Measurements from ENCODE around the gene OSBPL1A. TPM values are rescaled to one million over a fixed set of nuclear protein-coding genes. Genes with fewer than 3 reads are reported as not detected.
A peak's percentile ranks its signal among the peaks of the same experiment; 100 is the strongest.

The OSBPL1A gene
- total RNA-seq, 2 experiments from 2014 or later: 2.9 to 3.4 TPM

DNA sequence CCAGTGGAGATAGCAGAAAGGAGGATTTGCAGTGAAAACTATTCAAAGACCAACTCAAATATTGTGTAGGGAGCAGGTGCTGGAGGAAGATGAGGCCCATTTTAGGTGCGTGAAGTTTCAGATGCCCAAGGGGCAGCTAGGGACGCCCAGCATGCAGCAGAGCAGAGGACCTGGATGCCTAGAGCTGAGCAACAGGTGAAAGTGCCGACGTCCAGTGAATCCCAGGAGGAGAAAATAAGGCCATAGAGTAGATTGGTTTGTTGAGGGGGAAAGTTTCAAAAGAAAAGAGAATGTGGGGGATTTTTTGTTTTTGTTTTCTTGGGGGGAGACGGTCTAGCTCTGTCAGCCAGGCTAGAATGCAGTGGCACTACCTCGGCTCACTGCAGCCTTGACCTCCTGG is 53.1 kb downstream of the OSBPL1A start:
- DNase-seq (no peak), ATAC-seq (no peak)
- H3K4me1 Mint-ChIP-seq: no peaks in the 10 kb centered on the region
- intact Hi-C loops (cut with DNase I, micrococcal nuclease): no loop called here
- no peaks in the 10 kb centered on the region for H3K27me3 Mint-ChIP-seq
- ChIA-PET CTCF (interaction anchor here (0.9 to 1.0 kb wide), 2 partner anchors 147 to 169 kb away, joined by 3 read pairs; no protein-coding TSS in a partner anchor), POLR2A (no interaction called here)
- no peaks in the 10 kb centered on the region for H3K36me3 Mint-ChIP-seq (ENCODE audit: low read depth)
- no peak overlapping the region for H3K4me3 Mint-ChIP-seq
- no peaks in the 10 kb centered on the region for H3K9me3 Mint-ChIP-seq (ENCODE audit: low read depth)
- H3K27ac Mint-ChIP-seq: no peak overlapping the region

DNA sequence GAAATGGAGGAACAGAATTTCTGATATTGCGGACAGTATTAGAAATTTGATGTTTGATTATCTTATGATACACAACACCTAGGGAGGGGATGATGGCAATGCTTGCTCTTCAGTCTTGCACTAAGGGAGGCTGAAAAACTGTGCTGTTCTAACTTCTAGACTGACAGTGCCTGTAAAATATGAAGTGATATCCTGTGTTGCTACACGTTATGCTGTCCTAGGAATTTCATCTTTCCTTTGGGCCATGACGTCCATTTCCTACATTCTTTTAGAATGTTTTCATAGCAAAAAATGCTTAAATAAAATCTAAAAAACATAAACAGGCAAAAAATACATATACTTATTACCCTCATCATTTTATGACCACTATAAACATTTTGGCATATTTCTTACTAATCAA is 55.3 kb downstream of the OSBPL1A start:
- Mint-ChIP-seq H3K27ac (no peak overlapping the region), H3K27me3 (no peaks in the 10 kb centered on the region), H3K9me3 (ENCODE audit: low read depth) (no peaks in the 10 kb centered on the region), H3K36me3 (ENCODE audit: low read depth) (no peaks in the 10 kb centered on the region), H3K4me1 (no peaks in the 10 kb centered on the region), H3K4me3 (no peak overlapping the region)
- CTCF ChIA-PET: no interaction called here
- no peak for ATAC-seq
- DNase-seq: no peak
- intact Hi-C loops (cut with DNase I, micrococcal nuclease): no loop called here
- POLR2A ChIA-PET: no interaction called here

DNA sequence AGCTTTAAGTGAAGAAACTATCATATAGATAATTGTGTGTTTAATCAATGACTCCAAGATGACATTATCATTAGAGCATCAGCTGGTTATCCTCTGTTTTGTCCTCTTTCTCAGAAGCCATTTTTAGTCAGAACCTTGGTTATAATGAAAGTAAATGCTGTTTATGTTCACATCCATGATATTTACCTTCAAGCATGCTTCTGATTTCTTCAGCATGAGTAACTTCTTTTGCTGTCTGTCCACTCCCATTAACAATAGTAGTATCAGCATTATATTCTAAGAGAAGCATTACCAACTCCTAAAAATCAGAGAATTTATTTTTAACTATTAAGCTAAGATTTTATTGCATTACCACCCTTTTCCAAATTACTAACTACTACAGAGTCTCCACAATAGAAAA is 56.3 kb downstream of the OSBPL1A start:
- Mint-ChIP-seq H3K4me3 (no peak overlapping the region), H3K27me3 (no peaks in the 10 kb centered on the region), H3K36me3 (ENCODE audit: low read depth) (no peaks in the 10 kb centered on the region), H3K4me1 (no peaks in the 10 kb centered on the region), H3K9me3 (ENCODE audit: low read depth) (no peaks in the 10 kb centered on the region), H3K27ac (no peak overlapping the region)
- DNase-seq: no peak
- CTCF ChIA-PET: no interaction called here
- POLR2A ChIA-PET: no interaction called here
- intact Hi-C loops (cut with DNase I, micrococcal nuclease): no loop called here
- no peak for ATAC-seq

DNA sequence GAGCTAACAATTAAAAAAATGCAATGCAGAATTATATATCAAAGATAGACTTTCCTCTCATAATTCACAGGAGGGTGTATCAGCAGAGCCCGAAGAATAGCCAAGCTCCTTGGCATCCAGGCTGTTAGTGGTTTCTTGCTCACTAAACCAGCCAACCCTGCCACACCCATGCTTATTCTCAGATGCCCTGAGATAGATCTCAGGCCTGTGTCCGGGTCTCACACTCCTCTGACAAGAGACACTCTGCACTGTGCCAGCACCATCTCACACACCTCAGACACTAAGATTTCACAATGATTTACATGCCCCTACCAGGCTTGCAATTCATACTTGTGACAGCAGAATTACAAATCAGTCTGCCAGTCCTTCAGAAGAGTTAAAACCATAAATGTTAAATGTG is 64.5 kb downstream of the OSBPL1A start:
- ATAC-seq: no peak
- CTCF ChIA-PET: interaction anchor here (0.6 to 1.2 kb wide), 4 partner anchors 58 to 1011 kb away, joined by 3 read pairs; no protein-coding TSS in a partner anchor
- intact Hi-C loops (cut with DNase I, micrococcal nuclease): no loop called here

DNA sequence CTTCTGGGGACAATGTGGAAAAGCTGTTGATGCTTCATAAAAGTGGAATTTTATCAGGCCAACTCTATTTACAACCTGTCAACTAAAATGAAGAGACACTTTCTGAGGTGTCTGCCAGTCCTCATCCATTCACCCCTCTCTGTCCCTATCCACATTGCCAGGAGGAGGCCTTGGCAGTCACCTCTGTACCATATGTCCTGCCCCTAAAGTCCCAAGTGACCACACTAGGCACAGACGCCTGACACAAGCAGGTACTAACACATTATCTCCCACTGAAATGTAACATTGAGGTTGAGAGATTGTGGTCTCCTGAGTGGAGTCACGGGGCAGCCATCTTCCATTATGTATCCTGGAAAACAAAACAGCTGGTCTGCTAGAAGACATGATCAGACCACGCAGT is 71.4 kb downstream of the OSBPL1A start:
- ChIA-PET CTCF (no interaction called here), POLR2A (interaction anchor here (0.7 kb wide), 1 partner anchor 262 kb away, joined by 7 read pairs; no protein-coding TSS in a partner anchor)
- H3K4me1 Mint-ChIP-seq: no peaks in the 10 kb centered on the region
- H3K36me3 Mint-ChIP-seq (ENCODE audit: low read depth): no peaks in the 10 kb centered on the region
- DNase-seq (no peak), ATAC-seq (no peak)
- no peaks in the 10 kb centered on the region for H3K27me3 Mint-ChIP-seq
- H3K9me3 Mint-ChIP-seq (ENCODE audit: low read depth): no peaks in the 10 kb centered on the region
- no peak overlapping the region for H3K4me3 Mint-ChIP-seq
- no peak overlapping the region for H3K27ac Mint-ChIP-seq
- intact Hi-C loops (cut with DNase I, micrococcal nuclease): no loop called here

More for the DNA sequence above, 64.5 kb downstream of the OSBPL1A start:
- H3K36me3 Mint-ChIP-seq (ENCODE audit: low read depth): no peaks in the 10 kb centered on the region
- no peaks in the 10 kb centered on the region for H3K4me1 Mint-ChIP-seq
- no peak for DNase-seq
- H3K9me3 Mint-ChIP-seq (ENCODE audit: low read depth): no peaks in the 10 kb centered on the region
- H3K27me3 Mint-ChIP-seq: no peaks in the 10 kb centered on the region
- H3K4me3 Mint-ChIP-seq: no peak overlapping the region
- H3K27ac Mint-ChIP-seq: no peak overlapping the region
- POLR2A ChIA-PET: no interaction called here

DNA sequence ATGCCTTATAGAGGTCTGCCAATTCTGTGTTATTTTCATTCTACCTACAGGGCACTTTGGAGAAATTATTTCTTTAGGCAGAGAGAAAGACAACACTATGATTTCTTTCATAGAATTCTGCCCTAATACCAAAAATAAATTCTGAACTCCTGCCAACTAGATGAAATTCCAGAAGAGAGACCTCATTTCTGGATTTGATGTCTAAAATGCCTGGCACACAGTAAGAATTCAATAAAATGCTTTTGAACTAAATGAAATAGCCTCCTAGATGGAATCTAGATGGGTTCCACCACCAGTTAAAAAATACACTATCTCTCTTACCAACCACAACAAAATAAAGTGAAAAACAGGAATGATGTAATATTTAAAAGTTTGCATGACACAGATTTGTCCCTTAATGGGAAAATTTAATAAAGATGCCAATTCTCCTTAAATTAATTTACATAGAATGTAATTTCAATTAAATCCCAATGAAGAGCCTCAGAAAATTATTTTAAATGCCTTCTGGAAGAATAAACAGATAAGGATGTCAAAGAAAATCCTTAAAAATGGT is 75.0 kb downstream of the OSBPL1A start:
- Mint-ChIP-seq H3K4me3 (no peak overlapping the region), H3K4me1 (peaks cover 3% of the 10 kb centered on the region), H3K27me3 (no peaks in the 10 kb centered on the region), H3K27ac (no peak overlapping the region), H3K36me3 (ENCODE audit: low read depth) (no peaks in the 10 kb centered on the region), H3K9me3 (ENCODE audit: low read depth) (no peaks in the 10 kb centered on the region)
- no peak for DNase-seq
- no peak for ATAC-seq
- ChIA-PET CTCF (no interaction called here), POLR2A (no interaction called here)
- intact Hi-C loops (cut with DNase I, micrococcal nuclease): no loop called here

DNA sequence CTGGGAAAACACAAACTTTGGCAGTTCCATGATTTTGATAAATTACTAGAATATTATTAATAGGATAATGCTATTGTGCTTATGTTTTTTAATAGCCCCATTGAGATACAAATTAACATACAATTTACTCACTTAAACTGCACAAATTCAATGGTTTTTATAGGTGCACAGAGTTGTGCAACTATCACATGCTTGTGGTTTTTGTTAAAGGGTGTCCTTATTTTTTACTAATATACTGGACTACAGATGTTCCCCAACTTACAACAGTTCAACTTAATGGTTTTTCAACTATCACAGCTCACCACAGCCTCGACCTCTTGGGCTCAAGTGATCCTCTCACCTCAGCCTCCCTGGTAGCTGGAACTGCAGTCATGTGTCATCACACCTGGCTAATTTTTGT is 76.6 kb downstream of the OSBPL1A start:
- ATAC-seq (no peak), DNase-seq (no peak)
- no peak overlapping the region for H3K4me3 Mint-ChIP-seq
- no peaks in the 10 kb centered on the region for H3K9me3 Mint-ChIP-seq (ENCODE audit: low read depth)
- no peaks in the 10 kb centered on the region for H3K36me3 Mint-ChIP-seq (ENCODE audit: low read depth)
- intact Hi-C loops (cut with DNase I, micrococcal nuclease): no loop called here
- CTCF ChIA-PET: no interaction called here
- POLR2A ChIA-PET: no interaction called here
- H3K4me1 Mint-ChIP-seq: peaks cover 8% of the 10 kb centered on the region
- H3K27me3 Mint-ChIP-seq: no peaks in the 10 kb centered on the region
- no peak overlapping the region for H3K27ac Mint-ChIP-seq

DNA sequence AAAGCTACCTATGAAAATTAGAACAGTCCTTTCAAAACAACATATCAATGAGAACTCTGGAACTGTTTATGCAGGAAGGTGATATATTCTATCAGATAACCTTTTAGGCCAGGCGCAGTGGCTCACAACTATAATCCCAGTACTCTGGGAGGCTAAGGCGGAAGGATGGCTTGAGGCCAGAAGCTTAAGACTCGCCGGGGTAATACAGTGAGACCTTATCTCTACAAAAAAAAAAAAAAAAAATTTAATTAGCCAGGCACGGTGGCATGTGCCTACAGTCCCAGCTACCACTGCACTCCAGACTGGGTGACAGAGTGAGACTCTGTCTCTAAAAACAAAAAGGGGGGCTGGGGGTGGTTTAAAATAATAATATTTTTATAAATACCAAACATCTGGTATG is 77.9 kb downstream of the OSBPL1A start:
- Mint-ChIP-seq H3K27me3 (no peaks in the 10 kb centered on the region), H3K9me3 (ENCODE audit: low read depth) (no peaks in the 10 kb centered on the region), H3K4me3 (no peak overlapping the region), H3K27ac (no peak overlapping the region), H3K4me1 (peaks cover 8% of the 10 kb centered on the region), H3K36me3 (ENCODE audit: low read depth) (no peaks in the 10 kb centered on the region)
- DNase-seq (no peak), ATAC-seq (no peak)
- ChIA-PET POLR2A (no interaction called here), CTCF (interaction anchor here (0.8 to 0.9 kb wide), 2 partner anchors 14 to 143 kb away, joined by 3 to 4 read pairs; no protein-coding TSS in a partner anchor)
- intact Hi-C loops (cut with DNase I, micrococcal nuclease): no loop called here

DNA sequence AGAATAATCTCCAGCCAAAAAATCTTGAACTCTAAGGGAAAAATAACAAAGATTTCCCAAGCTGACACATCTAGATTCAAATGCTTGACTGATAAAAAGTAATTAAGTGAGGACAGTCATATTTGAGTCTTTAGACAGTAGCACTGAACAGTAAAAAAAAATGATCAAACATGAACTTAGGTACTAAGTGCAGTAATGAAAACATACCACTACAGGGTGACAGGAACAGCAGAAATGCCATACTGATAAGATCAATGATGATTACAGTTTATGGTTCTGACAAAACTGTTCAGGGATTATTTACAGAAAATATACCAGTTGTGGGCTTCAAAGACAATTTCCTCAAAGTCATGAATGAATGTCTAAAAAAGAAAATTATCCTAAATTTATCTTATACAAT is 80.3 kb downstream of the OSBPL1A start:
- H3K9me3 Mint-ChIP-seq (ENCODE audit: low read depth): no peaks in the 10 kb centered on the region
- intact Hi-C loops (cut with DNase I, micrococcal nuclease): no loop called here
- CTCF ChIA-PET: no interaction called here

DNA sequence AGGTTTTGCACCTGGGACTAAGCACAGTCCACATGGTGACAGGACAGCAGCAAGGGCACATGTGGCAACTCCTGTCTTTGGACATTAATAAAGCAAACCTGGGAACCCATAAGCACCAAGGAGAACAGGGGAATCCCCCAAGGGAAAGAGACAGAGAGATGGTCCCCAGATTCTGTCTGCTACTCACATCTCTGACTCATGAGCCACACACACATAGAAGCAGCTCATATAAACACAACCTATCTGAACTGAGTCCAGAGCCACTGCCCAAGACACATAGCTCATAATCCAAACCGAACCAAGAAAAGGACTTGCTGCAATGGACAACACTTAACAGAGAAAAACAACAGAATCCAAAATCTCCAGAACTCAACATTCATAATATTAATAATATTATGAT is 82.5 kb downstream of the OSBPL1A start:
- DNase-seq: no peak
- no peak overlapping the region for H3K27ac Mint-ChIP-seq
- no peak overlapping the region for H3K4me3 Mint-ChIP-seq
- peak; percentile 78 for ATAC-seq
- H3K27me3 Mint-ChIP-seq: no peaks in the 10 kb centered on the region
- intact Hi-C loops (cut with DNase I, micrococcal nuclease): no loop called here
- peaks cover 8% of the 10 kb centered on the region for H3K4me1 Mint-ChIP-seq
- no peaks in the 10 kb centered on the region for H3K36me3 Mint-ChIP-seq (ENCODE audit: low read depth)
- H3K9me3 Mint-ChIP-seq (ENCODE audit: low read depth): no peaks in the 10 kb centered on the region
- CTCF ChIA-PET: interaction anchor here (1.0 kb wide), 1 partner anchor 412 kb away, joined by 3 read pairs; no protein-coding TSS in a partner anchor
- POLR2A ChIA-PET: no interaction called here

More for the DNA sequence above, 80.3 kb downstream of the OSBPL1A start:
- Mint-ChIP-seq H3K36me3 (ENCODE audit: low read depth) (no peaks in the 10 kb centered on the region), H3K27me3 (no peaks in the 10 kb centered on the region), H3K27ac (no peak overlapping the region), H3K4me3 (no peak overlapping the region), H3K4me1 (peaks cover 8% of the 10 kb centered on the region)
- DNase-seq: no peak
- ATAC-seq: peak; percentile 42
- POLR2A ChIA-PET: no interaction called here

DNA sequence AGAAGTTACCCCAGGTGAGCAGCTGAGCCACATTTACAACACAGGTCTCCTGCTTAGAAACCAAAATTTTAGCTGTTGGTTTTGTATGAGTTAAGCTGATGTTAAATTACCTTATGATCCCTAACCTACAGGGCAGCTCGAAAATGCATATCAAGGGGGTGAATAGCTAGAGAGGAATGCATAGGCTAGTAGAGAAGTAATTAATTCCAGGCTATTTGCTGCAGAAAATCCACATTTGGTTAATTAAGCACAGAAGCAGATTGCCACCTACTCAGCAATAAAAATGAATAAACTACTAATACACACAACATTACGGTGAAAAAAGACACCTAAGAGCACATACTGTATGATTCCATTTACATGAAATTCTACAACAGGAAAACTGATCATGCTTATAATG is 91.4 kb downstream of the OSBPL1A start:
- ATAC-seq (no peak), DNase-seq (no peak)
- Mint-ChIP-seq H3K27me3 (no peaks in the 10 kb centered on the region), H3K4me3 (no peak overlapping the region), H3K27ac (no peak overlapping the region), H3K9me3 (ENCODE audit: low read depth) (no peaks in the 10 kb centered on the region), H3K4me1 (no peaks in the 10 kb centered on the region), H3K36me3 (ENCODE audit: low read depth) (peaks cover 3% of the 10 kb centered on the region)
- ChIA-PET POLR2A (no interaction called here), CTCF (interaction anchor here (1.0 kb wide), 1 partner anchor 13 kb away, joined by 3 read pairs; no protein-coding TSS in a partner anchor)
- intact Hi-C loops (cut with DNase I, micrococcal nuclease): no loop called here

DNA sequence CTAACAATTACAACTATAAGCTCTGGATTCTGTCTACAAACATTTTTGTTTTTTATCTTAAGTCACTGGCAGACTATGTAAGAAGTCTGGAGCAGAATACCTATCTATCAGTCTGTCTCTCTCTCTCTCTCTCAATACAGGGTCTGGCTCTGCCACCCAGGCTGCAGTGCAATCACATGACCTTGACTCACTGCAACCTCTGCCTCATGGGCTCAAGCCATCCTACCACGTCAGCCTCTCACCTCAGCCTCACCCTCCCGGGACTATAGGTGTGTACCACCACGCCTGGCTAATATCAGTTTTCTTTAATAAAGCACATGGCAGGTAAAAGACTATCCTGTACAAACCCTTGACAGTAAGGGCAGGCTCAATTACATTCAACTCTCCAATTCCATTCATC is 96.9 kb downstream of the OSBPL1A start:
- H3K9me3 Mint-ChIP-seq (ENCODE audit: low read depth): no peaks in the 10 kb centered on the region
- no peak for ATAC-seq
- intact Hi-C loops (cut with DNase I, micrococcal nuclease): no loop called here
- H3K27ac Mint-ChIP-seq: no peak overlapping the region
- no peaks in the 10 kb centered on the region for H3K27me3 Mint-ChIP-seq
- H3K4me1 Mint-ChIP-seq: no peaks in the 10 kb centered on the region
- H3K4me3 Mint-ChIP-seq: no peak overlapping the region
- POLR2A ChIA-PET: no interaction called here
- DNase-seq: no peak
- H3K36me3 Mint-ChIP-seq (ENCODE audit: low read depth): peaks cover 1% of the 10 kb centered on the region
- CTCF ChIA-PET: no interaction called here

DNA sequence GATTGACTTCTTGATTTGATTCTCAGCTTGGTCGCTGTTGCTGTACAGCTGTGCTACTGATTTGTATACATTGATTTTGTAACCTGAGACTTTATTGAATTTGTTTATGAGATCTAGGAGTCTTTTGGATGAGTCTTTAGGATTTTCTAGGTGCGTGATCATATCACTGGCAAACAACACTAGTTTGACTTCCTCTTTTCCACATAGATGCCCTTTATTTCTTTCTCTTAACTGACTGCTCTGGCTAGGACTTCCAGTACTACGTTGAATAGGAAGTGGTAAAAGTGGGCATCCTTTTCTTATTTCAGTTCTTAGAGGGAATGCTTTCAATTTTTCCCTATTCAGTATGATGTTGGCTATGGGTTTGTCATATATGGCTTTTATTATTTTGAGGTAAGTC is 101.3 kb downstream of the OSBPL1A start:
- no peaks in the 10 kb centered on the region for H3K27me3 Mint-ChIP-seq
- no peak overlapping the region for H3K4me3 Mint-ChIP-seq
- ChIA-PET CTCF (no interaction called here), POLR2A (no interaction called here)
- DNase-seq: no peak
- H3K4me1 Mint-ChIP-seq: peaks cover 2% of the 10 kb centered on the region
- no peaks in the 10 kb centered on the region for H3K9me3 Mint-ChIP-seq (ENCODE audit: low read depth)
- H3K27ac Mint-ChIP-seq: no peak overlapping the region
- H3K36me3 Mint-ChIP-seq (ENCODE audit: low read depth): no peaks in the 10 kb centered on the region
- intact Hi-C loops (cut with DNase I, micrococcal nuclease): no loop called here
- no peak for ATAC-seq
